Natural killer cell (primary cell): ENCODE results near the gene CACNB2. TPM values are rescaled to one million over a fixed set of nuclear protein-coding genes. Genes with fewer than 3 reads are reported as not detected.

ENCODE experiments used
- ATAC-seq, 3 donors: fragments of 150-1000 bp in 2 of 3; fragments of 200-7000 bp in 1 of 3; cut with Tn5 transposase; 1 replicate in 1 of 3; 2 replicates in 2 of 3; pipeline ENCODE4 v1.10.0; 2021; ENCODE audit warnings: mild to moderate bottlenecking in 2 of 3, moderate library complexity in 2 of 3
- DNase-seq, 2 donors: peaks; one replicate each; pipeline versions ENCODE4 v3.0.0 to v3.0.0-alpha.2; 2013 to 2021; ENCODE audit warnings: mixed read lengths in 1 of 2
- H3K27ac ChIP-seq: one replicate; pipeline ENCODE4 v1.5.1; 2013; ENCODE audit warnings: mild to moderate bottlenecking, low read length
- H3K27me3 ChIP-seq: one replicate; pipeline ENCODE4 v1.6.1; 2013; ENCODE audit warnings: low read length; ENCODE audit not compliant: control insufficient read depth, insufficient read depth
- H3K36me3 ChIP-seq: one replicate; pipeline ENCODE4 v1.6.1; 2013; ENCODE audit warnings: low read length; ENCODE audit not compliant: control insufficient read depth, insufficient read depth
- H3K4me1 ChIP-seq: one replicate; pipeline ENCODE4 v1.6.1; 2013; ENCODE audit warnings: low read length; ENCODE audit not compliant: control insufficient read depth, insufficient read depth
- H3K4me3 ChIP-seq: one replicate; pipeline ENCODE4 v1.5.1; 2013; ENCODE audit warnings: low read length
- H3K9me3 ChIP-seq: one replicate; pipeline ENCODE4 v1.6.1; 2013; ENCODE audit warnings: low read length; ENCODE audit not compliant: control insufficient read depth, insufficient read depth
- H3K27ac Mint-ChIP-seq, 2 donors: one replicate each; pipeline ENCODE4 v1.8.0; 2022; ENCODE audit warnings: mild to moderate bottlenecking in 2 of 2, mixed read lengths in 2 of 2, moderate library complexity in 1 of 2
- H3K27me3 Mint-ChIP-seq, 2 donors: one replicate each; pipeline ENCODE4 v1.8.0; 2022; ENCODE audit warnings: low read depth in 2 of 2, mixed read lengths in 2 of 2
- H3K36me3 Mint-ChIP-seq: one replicate; pipeline ENCODE4 v1.8.0; 2022; ENCODE audit warnings: mixed read lengths
- H3K4me1 Mint-ChIP-seq, 2 donors: one replicate each; pipeline ENCODE4 v1.8.0; 2022; ENCODE audit warnings: mixed read lengths in 2 of 2
- H3K4me3 Mint-ChIP-seq: one replicate; pipeline ENCODE4 v1.8.0; 2022; ENCODE audit warnings: mild to moderate bottlenecking, moderate library complexity, mixed read lengths
- H3K9me3 Mint-ChIP-seq, 2 donors: one replicate each; pipeline ENCODE4 v1.8.0; 2022; ENCODE audit warnings: mixed read lengths in 2 of 2
- CTCF ChIP-seq: fragments of 200-600 bp; IDR thresholded peaks from one replicate; pipeline ENCODE4 v1.8.0; 2022; ENCODE audit warnings: antibody characterized with exemption
- WGBS: methylation state at CpG from one replicate; pipeline ENCODE4 v1.1.7; 2013; ENCODE audit warnings: missing lambda C conversion rate; ENCODE audit not compliant: insufficient coverage; 5-methylcytosine and 5-hydroxymethylcytosine counted together
- intact Hi-C: fragments of 100-400 bp; cut with micrococcal nuclease; formaldehyde crosslinking; loops from one replicate; pipeline ENCODE4 v1.14.2; 2022
- total RNA-seq, 4 donors: library from RNA; stranded (reverse); fragments of 120-200 nt in 1 of 4; gene quantifications; one replicate each; pipeline versions ENCODE4 v1.2.3 to v1.2.4, GENCODE V29; 2013 to 2022

CACNB2 gene
- total RNA-seq, 3 donors from 2014 or later (not counting 1 experiment from before 2014, with no cell fraction given): not detected

GRCh38 chr10:18542832-18543231 is 402.6 kb downstream of the CACNB2 start:
- Histone ChIP-seq H3K4me1 (no peaks in the 10 kb centered on the region), H3K36me3 (peaks cover 21% of the 10 kb centered on the region), H3K4me3 (no peak overlapping the region), H3K27ac (no peak overlapping the region), H3K27me3 (no peaks in the 10 kb centered on the region), H3K9me3 (no peaks in the 10 kb centered on the region)
- Mint-ChIP-seq H3K36me3 (peaks cover 18% of the 10 kb centered on the region), H3K27ac (no peak overlapping the region), H3K27me3 (no peaks in the 10 kb centered on the region), H3K4me1 (no peaks in the 10 kb centered on the region), H3K9me3 (no peaks in the 10 kb centered on the region), H3K4me3 (no peak overlapping the region)
- no peak for TF ChIP-seq CTCF
- DNase-seq (no peak), ATAC-seq (no peak)
- intact Hi-C loops: no loop called here

DNA sequence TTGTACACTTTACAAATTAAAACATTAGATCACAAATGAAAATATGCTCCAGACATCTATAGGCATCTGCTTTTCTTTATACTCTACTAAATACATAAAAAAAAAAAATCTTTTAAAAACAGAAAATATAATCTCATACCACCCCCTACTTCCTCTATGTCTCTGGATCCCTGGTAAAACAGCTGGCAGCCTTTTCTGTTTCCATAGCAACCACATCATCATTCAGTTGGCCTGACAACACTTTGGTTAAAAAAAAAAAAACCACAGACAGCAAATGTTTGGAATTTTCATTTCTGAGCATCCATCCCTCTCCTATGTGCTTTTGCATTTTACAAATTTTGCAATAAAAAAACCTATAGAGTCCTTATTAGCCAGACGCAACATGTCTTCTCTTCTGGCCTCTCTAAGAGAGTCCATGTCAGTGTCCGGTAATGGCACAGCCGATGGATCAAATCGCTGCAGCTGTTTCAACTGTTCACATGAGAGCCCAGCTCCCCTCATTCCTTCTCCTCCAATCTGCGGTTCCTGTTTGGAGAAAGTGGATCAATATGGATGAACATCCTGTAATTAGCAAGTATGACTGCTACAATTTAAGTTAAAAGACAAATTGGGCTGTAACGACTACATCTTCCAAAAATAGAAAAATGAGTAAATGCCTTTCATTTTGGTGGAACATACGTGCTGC is 405.5 kb downstream of the CACNB2 start:
- H3K27me3 ChIP-seq: no peaks in the 10 kb centered on the region
- ATAC-seq (no peak), DNase-seq (no peak)
- WGBS: 96% methylated on average over 6 of the region's 7 CpGs
- no peak overlapping the region for H3K27ac Mint-ChIP-seq
- no peaks in the 10 kb centered on the region for H3K4me1 ChIP-seq
- intact Hi-C loops: no loop called here
- H3K36me3 ChIP-seq: peaks cover 23% of the 10 kb centered on the region
- no peak overlapping the region for H3K4me3 ChIP-seq
- H3K9me3 ChIP-seq: no peaks in the 10 kb centered on the region
- TF ChIP-seq CTCF: no peak
- H3K27me3 Mint-ChIP-seq: no peaks in the 10 kb centered on the region
- H3K4me3 Mint-ChIP-seq: no peak overlapping the region
- H3K9me3 Mint-ChIP-seq: no peaks in the 10 kb centered on the region
- no peaks in the 10 kb centered on the region for H3K4me1 Mint-ChIP-seq
- peaks cover 7% of the 10 kb centered on the region for H3K36me3 Mint-ChIP-seq
- no peak overlapping the region for H3K27ac ChIP-seq

GRCh38 chr10:18549105-18549504 is 408.9 kb downstream of the CACNB2 start:
- H3K4me3 ChIP-seq: no peak overlapping the region
- TF ChIP-seq CTCF: no peak
- intact Hi-C loops: no loop called here
- Mint-ChIP-seq H3K4me3 (no peak overlapping the region), H3K4me1 (no peaks in the 10 kb centered on the region), H3K36me3 (peaks cover 1% of the 10 kb centered on the region), H3K27me3 (no peaks in the 10 kb centered on the region), H3K9me3 (no peaks in the 10 kb centered on the region), H3K27ac (no peak overlapping the region)
- WGBS: 98% methylated on average over 2 of the region's 2 CpGs
- no peak overlapping the region for H3K27ac ChIP-seq
- H3K27me3 ChIP-seq: no peaks in the 10 kb centered on the region
- no peaks in the 10 kb centered on the region for H3K9me3 ChIP-seq
- ATAC-seq: no peak
- no peaks in the 10 kb centered on the region for H3K4me1 ChIP-seq
- H3K36me3 ChIP-seq: peaks cover 21% of the 10 kb centered on the region
- DNase-seq: no peak

DNA sequence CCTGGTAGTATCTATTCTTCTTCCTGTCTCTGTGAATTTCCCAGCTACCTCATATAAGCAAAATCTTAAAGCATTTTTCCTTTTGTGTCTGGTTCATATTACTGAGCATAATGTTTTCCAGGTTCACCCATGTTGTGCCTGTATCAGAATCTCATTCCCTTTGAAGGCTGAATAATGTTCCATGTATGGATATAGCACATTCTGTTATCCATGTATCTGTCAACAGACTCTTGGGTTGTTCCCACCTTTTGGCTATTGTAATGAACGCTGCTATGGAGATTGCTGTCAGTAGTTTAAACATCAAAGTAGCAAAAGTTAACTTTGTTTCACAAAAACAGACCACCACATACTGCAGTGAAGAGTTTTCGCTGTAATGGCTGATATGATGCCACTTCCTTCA is 411.2 kb downstream of the CACNB2 start:
- Histone ChIP-seq H3K4me1 (no peaks in the 10 kb centered on the region), H3K27me3 (no peaks in the 10 kb centered on the region), H3K4me3 (no peak overlapping the region), H3K9me3 (no peaks in the 10 kb centered on the region), H3K36me3 (peaks cover 19% of the 10 kb centered on the region), H3K27ac (no peak overlapping the region)
- Mint-ChIP-seq H3K9me3 (no peaks in the 10 kb centered on the region), H3K27me3 (no peaks in the 10 kb centered on the region), H3K36me3 (no peaks in the 10 kb centered on the region), H3K4me3 (no peak overlapping the region), H3K27ac (no peak overlapping the region), H3K4me1 (no peaks in the 10 kb centered on the region)
- TF ChIP-seq CTCF: no peak
- WGBS: 94% methylated on average over 2 of the region's 2 CpGs
- ATAC-seq: no peak
- intact Hi-C loops: no loop called here
- no peak for DNase-seq
